H9 (cell line): ENCODE results near the gene LMNTD1. TPM values are rescaled to one million over a fixed set of nuclear protein-coding genes. Genes with fewer than 3 reads are reported as not detected.

Source experiments
- DNase-seq: peaks from one replicate; pipeline ENCODE4 v3.0.0-alpha.2; 2017
- H2AFZ ChIP-seq: one replicate; pipeline ENCODE4 v1.6.1; 2013; ENCODE audit warnings: mild to moderate bottlenecking, low read length, control low read depth, moderate library complexity
- H2AK5ac ChIP-seq: 2 replicates; pipeline ENCODE4 v1.6.1; 2013; ENCODE audit warnings: low read length, control low read depth, mixed read lengths; ENCODE audit not compliant: insufficient read length
- H2BK120ac ChIP-seq: one replicate; pipeline ENCODE4 v1.6.1; 2013; ENCODE audit warnings: low read depth, mild to moderate bottlenecking, low read length, control low read depth, inconsistent platforms; ENCODE audit not compliant: poor library complexity, severe bottlenecking
- H2BK12ac ChIP-seq: 2 replicates; pipeline ENCODE4 v1.6.1; 2013; ENCODE audit warnings: low read length, control low read depth, mixed read lengths, low read depth; ENCODE audit not compliant: insufficient read length
- H2BK15ac ChIP-seq: 2 replicates; pipeline ENCODE4 v1.6.1; 2013; ENCODE audit warnings: low read depth, low read length, control low read depth
- H2BK20ac ChIP-seq: one replicate; pipeline ENCODE4 v1.6.1; 2013; ENCODE audit warnings: low read depth, mild to moderate bottlenecking, low read length, control low read depth, inconsistent platforms; ENCODE audit not compliant: poor library complexity, severe bottlenecking
- H2BK5ac ChIP-seq: 2 replicates; pipeline ENCODE4 v1.6.1; 2013; ENCODE audit warnings: low read length, control low read depth, mixed read lengths; ENCODE audit not compliant: insufficient read length
- H3K14ac ChIP-seq: 2 replicates; pipeline ENCODE4 v1.6.1; 2013; ENCODE audit warnings: low read length, control low read depth; ENCODE audit not compliant: insufficient read depth
- H3K18ac ChIP-seq: 2 replicates; pipeline ENCODE4 v1.6.1; 2013; ENCODE audit warnings: low read depth, mild to moderate bottlenecking, mixed read lengths, low read length, control low read depth; ENCODE audit not compliant: insufficient read length
- H3K23ac ChIP-seq: 2 replicates; pipeline ENCODE4 v1.6.1; 2013; ENCODE audit warnings: low read length, control low read depth, mixed read lengths, low read depth; ENCODE audit not compliant: insufficient read length
- H3K23me2 ChIP-seq: 2 replicates; pipeline ENCODE4 v1.6.1; 2013; ENCODE audit warnings: low read depth, mild to moderate bottlenecking, mixed read lengths, low read length, control low read depth; ENCODE audit not compliant: insufficient read length, poor library complexity, severe bottlenecking
- H3K27ac ChIP-seq: 2 replicates; pipeline ENCODE4 v1.5.1; 2013; ENCODE audit warnings: low read length, control low read depth, mixed read lengths, low read depth; ENCODE audit not compliant: insufficient read length
- H3K27me3 ChIP-seq: 2 replicates; pipeline ENCODE4 v1.6.1; 2013; ENCODE audit warnings: low read length, control low read depth, inconsistent platforms; ENCODE audit not compliant: insufficient read depth
- H3K4ac ChIP-seq: 2 replicates; pipeline ENCODE4 v1.6.1; 2013; ENCODE audit warnings: low read depth, mild to moderate bottlenecking, control low read depth, inconsistent platforms, low read length, moderate library complexity
- H3K4me1 ChIP-seq: 2 replicates; pipeline ENCODE4 v1.6.1; 2013; ENCODE audit warnings: low read length, control low read depth, inconsistent platforms; ENCODE audit not compliant: insufficient read depth
- H3K4me2 ChIP-seq: 2 replicates; pipeline ENCODE4 v1.6.1; 2013; ENCODE audit warnings: low read length, control low read depth, mixed read lengths; ENCODE audit not compliant: insufficient read length, insufficient read depth
- H3K56ac ChIP-seq: 2 replicates; pipeline ENCODE4 v1.6.1; 2013; ENCODE audit warnings: low read depth, mild to moderate bottlenecking, mixed read lengths, low read length, control low read depth; ENCODE audit not compliant: insufficient read length
- H3K79me1 ChIP-seq: 2 replicates; pipeline ENCODE4 v1.6.1; 2013; ENCODE audit warnings: low read depth, mild to moderate bottlenecking, moderate library complexity, low read length, control low read depth, inconsistent platforms; ENCODE audit not compliant: insufficient read depth, poor library complexity, severe bottlenecking
- H3K79me2 ChIP-seq: 2 replicates; pipeline ENCODE4 v1.6.1; 2013; ENCODE audit warnings: low read length, control low read depth, inconsistent platforms; ENCODE audit not compliant: insufficient read depth
- H3K9ac ChIP-seq: 2 replicates; pipeline ENCODE4 v1.6.1; 2013; ENCODE audit warnings: low read length, control low read depth, mixed read lengths; ENCODE audit not compliant: insufficient read length; ENCODE audit errors: extremely low read depth
- H3K9me3 ChIP-seq: one replicate; pipeline ENCODE4 v1.6.1; 2013; ENCODE audit warnings: low read depth, low read length, inconsistent platforms; ENCODE audit not compliant: control insufficient read depth
- H3T11ph ChIP-seq: one replicate; pipeline ENCODE4 v1.6.1; 2013; ENCODE audit warnings: mild to moderate bottlenecking, low read length, control low read depth, inconsistent platforms
- H4K20me1 ChIP-seq: one replicate; pipeline ENCODE4 v1.6.1; 2013; ENCODE audit not compliant: control insufficient read depth, insufficient read length, insufficient read depth
- H4K5ac ChIP-seq: 2 replicates; pipeline ENCODE4 v1.6.1; 2013; ENCODE audit warnings: low read depth, mild to moderate bottlenecking, mixed read lengths, low read length, control low read depth; ENCODE audit not compliant: insufficient read length
- H4K8ac ChIP-seq: replicated peaks from 2 replicates; pipeline ENCODE4 v1.6.1; 2013; ENCODE audit warnings: low read length, control low read depth, mixed read lengths, low read depth; ENCODE audit not compliant: insufficient read length
- H4K91ac ChIP-seq: 2 replicates; pipeline ENCODE4 v1.6.1; 2013; ENCODE audit warnings: low read depth, mild to moderate bottlenecking, moderate library complexity, mixed read lengths, low read length, control low read depth; ENCODE audit not compliant: insufficient read length
- H3K27ac Mint-ChIP-seq, 3 experiments: 2 replicates in 2 of 3; 3 replicates in 1 of 3; pipeline ENCODE4 v1.8.0; 2020 to 2021; ENCODE audit warnings: mixed read lengths in 3 of 3, mild to moderate bottlenecking in 1 of 3, moderate library complexity in 1 of 3
- H3K27me3 Mint-ChIP-seq: 2 replicates; pipeline ENCODE4 v1.8.0; 2021; ENCODE audit warnings: low read depth, mild to moderate bottlenecking, moderate library complexity, mixed read lengths
- H3K36me3 Mint-ChIP-seq, 3 experiments: 2 replicates in 2 of 3; 3 replicates in 1 of 3; pipeline ENCODE4 v1.8.0; 2020 to 2021; ENCODE audit warnings: low read depth in 3 of 3, mixed read lengths in 3 of 3; ENCODE audit not compliant: insufficient read depth in 1 of 3
- H3K4me1 Mint-ChIP-seq, 2 experiments: 2 replicates each; pipeline ENCODE4 v1.8.0; 2020; ENCODE audit warnings: mixed read lengths in 2 of 2
- H3K4me3 Mint-ChIP-seq, 2 experiments: 2 replicates in 1 of 2; 3 replicates in 1 of 2; pipeline ENCODE4 v1.8.0; 2020 to 2021; ENCODE audit warnings: mild to moderate bottlenecking in 2 of 2, mixed read lengths in 2 of 2, moderate library complexity in 1 of 2
- H3K9me3 Mint-ChIP-seq, 2 experiments: 2 replicates in 1 of 2; 3 replicates in 1 of 2; pipeline ENCODE4 v1.8.0; 2020; ENCODE audit warnings: mild to moderate bottlenecking in 2 of 2, mixed read lengths in 2 of 2, moderate library complexity in 1 of 2
- CTCF ChIP-seq: fragments of 200-600 bp; sonication (generic); conservative IDR thresholded peaks from 3 replicates; pipeline ENCODE4 v1.8.0; 2021; ENCODE audit warnings: antibody characterized with exemption, mild to moderate bottlenecking
- WGBS: extraction: QIAGEN DNeasy Blood & Tissue Kit; methylation state at CpG from one replicate; pipeline ENCODE4 v1.1.7; 2013; ENCODE audit warnings: missing lambda C conversion rate, low lambda C conversion rate, mixed read lengths; ENCODE audit not compliant: insufficient read length; ENCODE audit errors: extremely low coverage; 5-methylcytosine and 5-hydroxymethylcytosine counted together
- total RNA-seq: library from RNA; stranded (reverse); gene quantifications from 2 replicates; pipeline ENCODE4 v1.2.1, GENCODE V29; 2021

The LMNTD1 gene
- total RNA-seq, 1 experiment from 2014 or later = not detected

- H3K27me3 Mint-ChIP-seq = peaks cover 33% of the 10 kb centered on the region
- H3K4me1 Mint-ChIP-seq = peaks cover 8 to 12% of the 10 kb centered on the region in 2 experiments
- no peak overlapping the region for H2BK5ac ChIP-seq
- no peak overlapping the region for H2BK15ac ChIP-seq
- no peak for DNase-seq
- H3K56ac ChIP-seq = no peak overlapping the region
- no peak overlapping the region for H3T11ph ChIP-seq
- no peaks in the 10 kb centered on the region for H3K4me1 ChIP-seq
- no peaks in the 10 kb centered on the region; a peak in 2 of 7 replicates for H3K36me3 Mint-ChIP-seq
- no peaks in the 10 kb centered on the region for H3K9me3 ChIP-seq
- H2AK5ac ChIP-seq = no peak overlapping the region
- no peak overlapping the region for H4K5ac ChIP-seq
- no peak for TF ChIP-seq CTCF
- no peak overlapping the region for H4K91ac ChIP-seq
- no peaks in the 10 kb centered on the region for H3K27me3 ChIP-seq
- H3K9me3 Mint-ChIP-seq = peaks cover 0 to 2% of the 10 kb centered on the region in 2 experiments; a peak in 3 of 5 replicates
- no peaks in the 10 kb centered on the region for H3K79me2 ChIP-seq
- H3K4ac ChIP-seq = no peak overlapping the region
- no peak overlapping the region for H3K14ac ChIP-seq
- no peak overlapping the region for H3K4me2 ChIP-seq
- H2AFZ ChIP-seq = no peak overlapping the region
- H3K18ac ChIP-seq = no peak overlapping the region
- H4K20me1 ChIP-seq = no peaks in the 10 kb centered on the region
- no peak overlapping the region for H3K27ac ChIP-seq
- H4K8ac ChIP-seq = no peak overlapping the region
- no peak overlapping the region for H2BK12ac ChIP-seq
- no peaks in the 10 kb centered on the region for H3K79me1 ChIP-seq
- H3K9ac ChIP-seq = no peak overlapping the region
- no peak overlapping the region for H3K4me3 Mint-ChIP-seq
- no peak overlapping the region for H3K23ac ChIP-seq
- H2BK20ac ChIP-seq = no peak overlapping the region
- no CpG with 5 or more reads among the region's 5 CpGs for WGBS
- no peak overlapping the region for H3K27ac Mint-ChIP-seq
- no peak overlapping the region for H2BK120ac ChIP-seq
- H3K23me2 ChIP-seq = no peaks in the 10 kb centered on the region
Measured at GRCh38 chr12:25496098-25496587, 56.9 kb downstream of the LMNTD1 start.
